ENCODE results near the gene RAET1L.

The RAET1L gene

GRCh38 chr6:150050846-150051245 lies 25.5 kb upstream of the RAET1L start:
- TF ChIP-seq CTCF (IDR thresholded peaks at IDR 0.05; ENCODE audit: insufficient read depth, low read length, poor library complexity, severe bottlenecking) = no peak
- no peak overlapping the region for H3K4me3 ChIP-seq (replicated peaks; ENCODE audit: low read depth, low read length)
- DNase-seq (ENCODE audit: extremely low read depth, insufficient read length) = no peak
- H3K27me3 ChIP-seq (replicated peaks; ENCODE audit: control insufficient read depth, insufficient read depth, low read length) = peaks cover 3% of the 10 kb centered on the region
- no peaks in the 10 kb centered on the region for H3K36me3 ChIP-seq (ENCODE audit: control insufficient read depth, insufficient read depth, low read length)

GRCh38 chr6:150048099-150048498 lies 22.8 kb upstream of the RAET1L start:
- Histone ChIP-seq H3K4me3 (replicated peaks; ENCODE audit: low read depth, low read length) (no peak overlapping the region), H3K27me3 (replicated peaks; ENCODE audit: control insufficient read depth, insufficient read depth, low read length) (peaks cover 1% of the 10 kb centered on the region), H3K36me3 (ENCODE audit: control insufficient read depth, insufficient read depth, low read length) (no peaks in the 10 kb centered on the region)
- TF ChIP-seq CTCF (IDR thresholded peaks at IDR 0.05; ENCODE audit: insufficient read depth, low read length, poor library complexity, severe bottlenecking) = no peak
- no peak for DNase-seq (ENCODE audit: extremely low read depth, insufficient read length)

- H3K36me3 ChIP-seq (ENCODE audit: control insufficient read depth, insufficient read depth, low read length) = no peaks in the 10 kb centered on the region
- no peak overlapping the region for H3K4me3 ChIP-seq (replicated peaks; ENCODE audit: low read depth, low read length)
- TF ChIP-seq CTCF (IDR thresholded peaks at IDR 0.05; ENCODE audit: insufficient read depth, low read length, poor library complexity, severe bottlenecking) = no peak
- H3K27me3 ChIP-seq (replicated peaks; ENCODE audit: control insufficient read depth, insufficient read depth, low read length) = peaks cover 1% of the 10 kb centered on the region; the same call in 1 of the 2 replicates
- no peak for DNase-seq (ENCODE audit: extremely low read depth, insufficient read length)
Measured at GRCh38 chr6:150046943-150047342, 21.6 kb upstream of the RAET1L start.

GRCh38 chr6:150044621-150045145 lies 19.4 kb upstream of the RAET1L start:
- Histone ChIP-seq H3K4me3 (replicated peaks; ENCODE audit: low read depth, low read length) (no peak overlapping the region), H3K27me3 (replicated peaks; ENCODE audit: control insufficient read depth, insufficient read depth, low read length) (peaks cover 1% of the 10 kb centered on the region), H3K36me3 (ENCODE audit: control insufficient read depth, insufficient read depth, low read length) (no peaks in the 10 kb centered on the region)
- TF ChIP-seq CTCF (IDR thresholded peaks at IDR 0.05; ENCODE audit: insufficient read depth, low read length, poor library complexity, severe bottlenecking) = no peak
- no peak for DNase-seq (ENCODE audit: extremely low read depth, insufficient read length)

- no peaks in the 10 kb centered on the region for H3K36me3 ChIP-seq (ENCODE audit: control insufficient read depth, insufficient read depth, low read length)
- no peak for TF ChIP-seq CTCF (IDR thresholded peaks at IDR 0.05; ENCODE audit: insufficient read depth, low read length, poor library complexity, severe bottlenecking)
- no peak for DNase-seq (ENCODE audit: extremely low read depth, insufficient read length)
- H3K27me3 ChIP-seq (replicated peaks; ENCODE audit: control insufficient read depth, insufficient read depth, low read length) = peaks cover 1% of the 10 kb centered on the region
- H3K4me3 ChIP-seq (replicated peaks; ENCODE audit: low read depth, low read length) = no peak overlapping the region
Measured at GRCh38 chr6:150043501-150044412, 18.4 kb upstream of the RAET1L start.
